ENCODE data around the gene XPR1.
"Not testable (repeated sequence)": the region's sequence is repeated elsewhere in the genome, so short reads cannot be mapped to it uniquely, and the experiment has no call there.

XPR1 gene

DNA sequence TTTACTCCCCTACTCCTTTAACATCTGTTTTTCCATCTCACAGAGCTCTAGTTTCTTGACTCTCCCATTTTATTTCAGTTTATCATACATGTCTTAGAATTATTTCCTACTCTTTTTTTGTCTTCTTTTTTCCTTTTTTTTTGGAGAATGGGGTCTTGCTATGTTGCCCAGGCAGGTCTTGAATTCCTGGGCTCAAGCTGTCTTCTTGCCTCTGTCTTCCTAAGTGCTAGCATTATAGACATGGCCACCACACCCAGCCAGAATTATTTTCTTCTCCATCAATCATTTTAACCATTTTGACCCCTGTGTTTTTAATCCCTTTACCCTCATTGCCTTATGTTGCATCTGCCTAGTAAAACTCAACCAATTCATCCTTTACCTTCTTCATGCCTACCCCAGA is 157.6 kb downstream of the XPR1 start:
- DNase-seq: no peak

DNA sequence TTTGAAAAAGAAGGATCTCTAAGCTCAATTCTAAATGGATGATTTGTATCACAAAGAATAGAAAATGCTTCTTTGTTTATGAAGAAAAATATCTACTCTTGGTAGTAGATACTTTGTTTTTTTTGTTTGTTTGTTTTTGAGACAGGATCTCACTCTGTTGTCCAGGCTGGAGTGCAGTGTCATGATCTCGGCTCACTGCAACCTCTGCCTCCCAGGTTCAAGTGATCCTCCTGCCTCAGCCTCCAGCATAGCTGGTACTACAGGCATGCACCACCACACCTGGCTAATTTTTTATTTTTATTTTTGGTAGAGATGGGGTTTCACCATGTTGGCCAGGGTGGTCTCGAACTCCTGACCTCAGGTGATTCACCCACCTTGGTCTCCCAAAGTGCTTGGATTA is 159.3 kb downstream of the XPR1 start:
- not testable (repeated sequence) for DNase-seq

DNA sequence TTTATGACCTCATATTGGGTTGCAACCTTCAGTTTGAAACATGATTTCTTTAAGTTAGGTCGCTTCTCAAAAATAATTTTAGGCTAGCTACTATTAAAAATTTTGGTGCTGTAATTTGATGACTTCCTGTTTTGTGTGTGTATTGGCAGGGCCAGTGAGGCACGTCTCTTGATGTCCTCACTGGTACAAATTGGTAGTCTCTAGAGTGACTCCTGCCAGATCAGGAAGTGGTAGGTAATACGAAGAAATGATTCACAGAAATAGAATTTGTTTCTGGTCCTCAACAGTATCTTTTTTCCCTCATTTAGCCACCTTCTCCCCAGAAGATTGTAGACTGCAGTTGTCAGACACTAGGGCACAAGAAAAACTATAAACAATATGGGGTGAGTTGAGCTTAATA is 160.0 kb downstream of the XPR1 start:
- no peak for DNase-seq

DNA sequence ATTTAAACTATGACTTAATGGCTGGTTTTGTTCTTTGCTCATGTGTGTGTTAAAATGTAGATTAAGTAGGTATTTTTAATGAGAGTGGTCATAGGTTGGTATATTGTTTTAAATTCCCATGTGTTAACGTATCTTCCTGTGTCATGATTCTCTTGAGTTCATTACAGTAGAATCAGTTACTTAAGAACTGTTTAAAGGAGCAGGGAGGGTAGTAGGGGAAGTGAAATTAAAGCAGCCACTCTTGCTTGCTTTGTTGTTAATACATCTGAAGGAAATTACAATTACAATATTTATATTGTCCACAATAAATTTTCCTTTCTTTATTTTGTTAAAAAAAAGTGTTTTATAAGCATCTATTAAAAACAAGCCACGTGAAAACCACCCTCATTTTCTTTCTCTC is 161.6 kb downstream of the XPR1 start:
- no peak for DNase-seq

DNA sequence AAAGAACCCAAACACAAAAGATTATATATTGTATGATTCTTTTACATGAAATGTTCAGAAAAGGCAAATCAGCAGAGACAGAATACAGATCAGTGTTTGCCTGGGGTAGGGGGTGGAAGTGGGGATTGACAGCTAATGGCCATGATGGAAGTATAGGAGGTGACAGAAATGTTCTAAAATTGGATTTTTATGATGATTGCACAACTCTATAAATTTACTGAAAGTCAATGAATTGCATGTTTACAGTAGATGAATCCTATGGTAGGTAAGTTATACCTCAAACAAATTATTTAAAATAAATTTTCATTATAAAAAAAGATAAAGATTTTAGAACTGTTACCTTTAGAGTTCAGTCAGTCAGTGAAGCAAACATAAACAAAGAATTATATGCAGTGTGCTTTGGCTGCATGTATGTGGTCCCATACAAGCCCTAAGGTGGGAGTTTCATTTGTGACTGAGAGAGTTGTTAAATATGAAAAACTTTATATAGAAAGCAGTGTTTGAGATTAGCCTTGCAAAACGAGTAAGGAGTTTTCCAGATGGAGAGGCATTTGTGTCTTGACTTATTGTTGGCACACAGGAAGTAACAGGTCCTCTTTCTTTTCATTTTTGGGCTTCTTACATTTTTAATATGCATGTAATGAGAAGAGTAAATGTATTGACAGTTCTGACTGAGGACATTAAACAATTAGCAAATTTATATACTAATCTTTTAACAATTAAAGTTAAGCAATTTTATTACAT is 165.2 kb downstream of the XPR1 start:
- DNase-seq: no peak

DNA sequence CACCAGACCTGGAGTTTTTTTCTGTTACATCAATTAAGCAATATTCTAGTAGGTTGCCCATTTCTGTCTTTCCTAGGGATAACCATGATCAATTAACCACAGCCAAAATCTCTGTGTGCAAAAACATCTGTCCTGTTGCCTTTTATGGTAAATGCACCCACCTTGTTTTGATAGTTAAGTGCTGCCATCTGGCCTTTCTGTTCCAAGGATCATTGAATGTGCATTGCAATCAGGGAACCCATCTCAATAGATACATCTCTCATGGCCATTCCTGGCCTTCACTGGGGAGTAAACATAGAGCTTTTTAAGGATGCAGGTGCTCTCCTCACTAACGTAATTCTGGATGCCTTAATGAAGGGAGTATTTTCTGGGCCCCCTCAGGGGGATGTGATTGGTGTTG is 169.1 kb downstream of the XPR1 start:
- DNase-seq: no peak

DNA sequence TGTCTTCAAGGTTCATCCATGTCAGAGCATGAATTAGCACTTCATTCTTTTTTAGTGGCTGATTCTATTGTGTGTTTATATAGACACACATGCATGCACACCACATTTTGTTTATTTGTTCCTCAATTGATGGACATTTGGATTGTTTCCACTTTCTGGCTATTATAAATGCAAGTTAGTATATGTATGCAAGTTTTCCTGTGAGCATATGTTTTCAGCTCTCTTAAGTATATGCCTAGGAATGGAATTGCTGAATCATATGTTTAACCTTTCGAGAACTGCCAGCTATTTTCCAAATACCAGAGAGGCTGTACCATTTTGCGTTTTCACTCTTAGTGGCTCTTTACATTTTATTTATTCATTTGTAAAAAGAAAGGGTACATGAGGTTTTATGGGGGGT is 171.0 kb downstream of the XPR1 start:
- DNase-seq: no peak

DNA sequence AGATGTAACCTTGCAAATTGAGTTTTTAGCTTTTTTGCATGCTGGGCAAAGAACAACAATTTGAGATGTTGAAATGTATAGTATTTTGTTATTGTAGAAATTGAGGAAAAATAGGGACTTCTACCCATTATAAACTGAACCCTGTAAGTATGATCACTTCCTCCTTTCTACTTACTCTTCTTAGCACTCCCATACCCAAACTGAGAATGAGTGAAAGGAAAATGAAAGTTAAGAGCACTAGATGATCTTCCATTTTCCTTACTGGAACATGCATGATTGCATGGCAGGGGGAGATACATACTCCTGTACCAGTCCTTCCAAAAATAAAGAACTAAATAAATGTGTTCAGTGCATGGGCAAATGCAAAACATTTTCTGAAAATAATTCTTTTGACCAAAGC is 173.5 kb downstream of the XPR1 start:
- no peak for DNase-seq

DNA sequence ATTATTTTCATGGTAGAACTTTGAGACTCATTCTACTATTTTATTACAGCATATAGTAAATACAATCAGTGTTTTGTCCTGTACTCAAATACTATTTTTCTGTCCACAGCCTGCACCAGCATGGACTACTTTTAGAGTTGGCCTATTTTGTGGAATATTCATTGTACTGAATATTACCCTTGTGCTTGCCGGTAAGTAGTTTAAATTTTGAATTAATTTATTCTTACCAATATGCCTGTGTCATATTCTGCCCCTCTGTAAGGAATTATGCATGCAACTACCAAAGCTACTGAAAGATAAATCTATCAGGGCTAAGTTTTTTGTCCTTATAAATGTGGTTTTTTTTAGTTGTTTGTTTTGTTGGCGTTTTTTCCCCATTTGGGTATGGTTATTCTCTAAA is 179.5 kb downstream of the XPR1 start:
- DNase-seq: no peak

DNA sequence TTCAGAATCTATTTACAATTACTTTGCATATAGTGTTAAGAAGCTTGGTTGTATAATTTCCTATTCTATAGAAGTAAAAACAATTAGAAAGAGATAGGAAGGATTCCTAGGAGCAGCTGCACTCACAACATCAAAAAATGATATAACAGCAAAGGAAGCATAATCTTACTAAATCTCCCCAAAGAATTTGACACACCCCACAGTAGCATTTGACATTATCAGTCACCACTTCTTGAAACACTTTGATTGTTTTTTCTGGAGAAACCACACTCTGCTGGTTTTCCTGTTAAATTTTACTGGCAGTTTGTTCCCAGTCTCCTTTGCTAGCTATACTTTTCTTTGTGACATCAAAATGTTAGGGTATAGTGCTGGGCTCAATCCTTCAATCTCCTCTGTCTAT is 180.1 kb downstream of the XPR1 start:
- no peak for DNase-seq

DNA sequence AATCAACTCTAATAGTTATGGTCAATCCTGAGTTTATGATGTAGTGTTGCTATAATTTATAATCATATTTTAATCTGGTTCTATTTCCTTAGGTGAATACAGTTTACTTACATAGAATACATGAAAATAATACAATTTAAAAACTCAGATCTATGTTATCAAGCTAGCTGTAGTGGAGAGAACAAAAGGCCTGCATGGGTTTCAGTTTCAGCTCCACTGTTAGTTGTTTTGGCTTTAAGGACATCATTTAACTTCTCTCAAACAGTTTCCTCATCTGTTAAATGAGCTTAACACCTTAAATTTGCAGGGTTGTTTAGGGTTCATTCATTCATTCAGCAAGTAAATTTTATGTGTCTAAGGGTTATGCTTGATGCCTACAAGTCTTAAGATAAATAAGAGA is 182.4 kb downstream of the XPR1 start:
- DNase-seq: no peak

DNA sequence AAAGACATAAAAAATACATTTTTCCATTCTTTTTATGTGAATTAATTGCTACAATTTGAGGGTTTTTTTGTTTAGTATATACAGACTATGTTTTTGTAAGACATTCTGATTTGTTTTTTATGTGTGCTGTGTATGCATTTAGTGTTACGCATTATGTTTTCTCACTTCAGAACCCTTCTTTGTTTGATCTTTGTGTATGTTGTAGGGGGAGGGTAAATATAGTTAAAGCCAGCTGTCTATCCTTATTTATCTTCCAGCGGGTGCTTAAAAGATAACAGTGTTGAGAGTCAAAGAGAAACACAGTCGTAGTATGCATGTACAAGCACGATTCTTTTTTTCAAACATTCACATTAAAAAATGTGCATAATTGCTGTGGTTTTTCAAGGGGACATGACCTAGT is 183.4 kb downstream of the XPR1 start:
- no peak for DNase-seq

DNA sequence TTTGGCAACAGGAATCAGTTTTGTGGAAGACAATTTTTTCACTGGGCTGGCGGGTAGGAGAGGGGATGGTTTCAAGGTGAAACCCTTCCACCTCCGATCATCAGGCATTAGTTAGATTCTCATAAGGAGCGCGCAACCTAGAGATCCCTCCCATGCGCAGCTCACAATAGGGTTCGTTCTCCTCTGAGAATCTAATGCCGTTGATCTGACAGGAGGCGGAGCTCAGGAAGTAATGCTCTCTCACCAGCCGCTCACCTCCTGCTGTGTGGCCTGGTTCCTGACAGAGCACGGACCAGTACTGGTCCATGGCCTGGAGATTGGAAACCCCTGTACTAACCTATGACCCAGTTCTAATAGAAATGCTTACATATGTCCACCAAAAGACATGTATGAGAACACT is 184.3 kb downstream of the XPR1 start:
- no peak for DNase-seq

DNA sequence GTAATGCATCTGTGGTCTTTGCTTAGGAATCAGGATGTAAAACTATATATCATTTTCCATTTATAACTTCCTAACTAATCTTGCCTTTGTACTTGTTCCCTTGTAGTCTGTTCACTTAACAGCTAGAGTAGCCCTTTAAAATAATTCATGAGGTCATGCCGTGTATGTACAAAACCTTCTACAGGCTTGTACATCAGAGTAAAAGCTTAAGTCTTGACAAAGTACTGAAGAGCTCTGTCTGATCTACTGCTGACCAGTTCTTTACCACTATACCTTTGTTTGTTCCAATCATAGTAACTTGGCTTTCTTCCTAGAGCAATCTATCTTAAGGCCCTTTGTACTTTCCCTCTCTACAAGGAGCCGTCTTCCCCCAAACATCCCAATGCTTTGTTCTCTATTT is 190.1 kb downstream of the XPR1 start:
- DNase-seq: no peak

DNA sequence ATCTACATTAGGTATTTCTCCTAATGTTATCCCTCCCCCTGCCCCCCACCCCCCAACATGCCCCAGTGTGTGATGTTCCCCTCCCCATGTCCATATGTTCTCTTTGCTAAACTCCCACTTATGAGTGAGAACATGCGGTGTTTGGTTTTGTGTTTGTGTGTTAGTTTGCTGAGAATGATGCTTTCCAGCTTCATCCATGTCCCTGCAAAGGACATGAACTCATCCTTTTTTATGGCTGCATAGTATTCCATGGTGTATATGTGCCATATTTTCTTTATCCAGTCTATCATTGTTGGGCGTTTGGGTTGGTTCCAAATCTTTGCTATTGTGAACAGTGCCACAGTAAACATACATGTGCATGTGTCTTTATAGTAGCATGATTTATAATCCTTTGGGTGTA is 199.7 kb downstream of the XPR1 start:
- DNase-seq: not testable (repeated sequence)

DNA sequence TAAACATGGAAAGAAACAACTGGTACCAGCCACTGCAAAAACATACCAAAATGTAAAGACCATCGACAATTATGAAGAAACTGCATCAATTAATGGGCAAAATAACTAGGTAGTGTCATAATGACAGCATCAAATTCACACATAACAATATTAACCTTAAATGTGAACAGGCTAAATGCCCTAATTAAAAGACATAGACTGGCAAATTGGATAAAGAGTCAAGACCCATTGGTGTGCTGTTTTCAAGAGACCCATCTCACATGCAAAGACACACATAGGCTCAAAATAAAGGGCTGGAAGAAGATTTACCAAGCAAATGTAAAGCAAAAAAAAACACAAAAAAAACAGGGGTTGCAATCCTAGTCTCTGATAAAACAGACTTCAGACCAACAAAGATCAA is 201.4 kb downstream of the XPR1 start:
- DNase-seq: not testable (repeated sequence)

DNA sequence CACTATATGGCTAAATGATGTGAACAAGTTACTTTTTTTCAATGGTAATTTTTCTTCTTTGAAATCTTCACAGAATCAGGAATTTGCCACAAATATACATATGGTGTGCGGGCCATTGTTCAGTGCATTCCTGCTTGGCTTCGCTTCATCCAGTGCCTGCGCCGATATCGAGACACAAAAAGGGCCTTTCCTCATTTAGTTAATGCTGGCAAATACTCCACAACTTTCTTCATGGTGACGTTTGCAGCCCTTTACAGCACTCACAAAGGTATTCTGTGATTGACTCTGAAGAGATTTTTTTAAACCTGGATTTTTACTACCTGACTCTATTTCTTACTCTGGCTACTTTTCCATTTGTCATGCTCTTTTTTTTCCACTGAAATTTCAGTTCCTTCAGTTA is 204.6 kb downstream of the XPR1 start:
- no peak for DNase-seq

DNA sequence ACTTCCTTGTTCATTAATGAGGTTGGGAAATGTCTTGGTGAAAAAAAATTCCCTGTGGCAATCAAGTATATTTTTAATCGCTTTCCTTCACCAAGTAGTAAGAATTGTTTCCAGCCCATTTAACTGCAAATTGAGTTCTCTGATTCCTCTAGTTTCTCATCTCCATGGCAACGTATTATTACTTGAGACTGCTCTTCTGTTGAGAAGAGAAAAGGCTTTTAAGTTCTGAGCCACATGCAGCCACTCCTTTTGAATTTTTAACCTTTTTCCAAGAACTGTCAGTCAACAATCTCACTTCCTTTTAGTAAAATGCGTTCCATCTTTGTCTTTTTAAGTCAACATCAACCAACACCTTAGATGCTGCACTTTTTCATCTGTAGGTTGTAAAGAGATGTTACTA is 205.2 kb downstream of the XPR1 start:
- DNase-seq: no peak

DNA sequence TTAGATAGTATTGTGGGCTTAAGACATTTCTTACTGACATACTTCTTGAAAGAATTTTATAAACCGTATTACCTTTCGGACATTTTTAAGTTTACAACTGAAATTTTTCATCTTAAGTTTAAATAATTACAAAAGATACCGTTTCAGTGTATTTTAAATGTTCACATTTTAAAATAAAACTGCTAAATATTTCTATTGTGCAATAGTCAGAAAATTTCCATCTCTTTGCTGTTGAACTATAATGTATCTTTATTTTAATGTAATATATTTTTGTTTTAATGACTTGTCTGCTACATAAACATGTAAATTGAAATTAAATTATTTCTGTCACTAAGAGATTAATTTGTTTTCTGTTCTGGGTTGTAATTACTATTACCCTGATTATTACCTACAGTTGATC is 206.7 kb downstream of the XPR1 start:
- no peak for DNase-seq

DNA sequence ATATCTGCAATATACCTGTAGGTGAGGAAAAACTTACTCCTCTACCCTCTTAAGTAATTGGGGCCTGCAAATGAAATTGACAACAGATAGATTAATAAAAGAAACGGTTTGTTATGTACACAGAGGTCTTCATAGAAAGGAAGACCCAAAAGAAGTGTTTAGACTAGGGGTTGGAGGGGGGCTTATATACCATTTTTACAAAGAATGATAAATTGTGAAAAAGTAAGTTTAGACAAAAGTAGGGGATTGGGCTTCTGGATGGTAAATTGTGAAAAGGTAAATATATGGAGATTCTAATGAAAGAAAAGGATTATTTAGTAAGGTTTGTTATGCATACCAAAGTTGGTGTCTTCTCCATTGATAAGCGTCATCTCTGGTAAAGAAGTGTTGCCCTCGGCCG is 207.7 kb downstream of the XPR1 start:
- no peak for DNase-seq

DNA sequence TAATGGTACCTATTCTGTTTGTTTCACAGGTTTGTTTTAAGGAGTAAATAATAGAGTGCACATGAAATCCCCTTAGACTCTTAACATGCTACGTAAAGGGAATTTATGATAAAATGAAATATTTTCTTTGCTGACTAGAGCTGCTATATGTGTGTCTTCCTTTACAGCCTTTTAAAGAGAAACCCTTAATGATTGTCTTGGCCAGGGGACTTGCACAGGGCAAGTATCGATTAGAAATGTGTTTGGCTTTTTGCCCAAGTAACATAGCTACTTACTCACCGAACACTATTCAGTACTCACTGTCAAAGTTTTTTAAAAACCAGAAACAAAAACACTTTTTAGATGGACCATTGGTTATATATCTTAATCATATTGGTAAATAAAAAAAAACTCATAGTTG is 209.6 kb downstream of the XPR1 start:
- no peak for DNase-seq

DNA sequence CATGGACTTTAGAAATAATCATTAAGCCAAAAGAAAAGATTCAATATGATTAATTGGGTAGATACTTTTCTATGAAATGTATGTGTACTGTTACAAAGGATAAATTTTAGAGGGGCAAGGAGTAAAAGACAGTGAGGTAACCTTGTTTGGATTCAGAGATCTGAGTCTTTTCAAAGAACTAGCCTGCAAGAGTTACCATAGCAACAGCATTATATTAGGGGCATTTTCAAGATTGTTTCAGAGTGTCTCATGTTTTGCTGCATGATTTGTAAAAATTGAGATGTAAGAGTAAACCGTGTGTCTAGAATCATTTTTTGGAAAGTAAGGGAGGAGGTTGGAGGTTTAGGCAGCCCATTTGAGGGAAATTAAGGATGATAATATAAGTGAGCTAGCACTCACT is 210.2 kb downstream of the XPR1 start:
- no peak for DNase-seq

DNA sequence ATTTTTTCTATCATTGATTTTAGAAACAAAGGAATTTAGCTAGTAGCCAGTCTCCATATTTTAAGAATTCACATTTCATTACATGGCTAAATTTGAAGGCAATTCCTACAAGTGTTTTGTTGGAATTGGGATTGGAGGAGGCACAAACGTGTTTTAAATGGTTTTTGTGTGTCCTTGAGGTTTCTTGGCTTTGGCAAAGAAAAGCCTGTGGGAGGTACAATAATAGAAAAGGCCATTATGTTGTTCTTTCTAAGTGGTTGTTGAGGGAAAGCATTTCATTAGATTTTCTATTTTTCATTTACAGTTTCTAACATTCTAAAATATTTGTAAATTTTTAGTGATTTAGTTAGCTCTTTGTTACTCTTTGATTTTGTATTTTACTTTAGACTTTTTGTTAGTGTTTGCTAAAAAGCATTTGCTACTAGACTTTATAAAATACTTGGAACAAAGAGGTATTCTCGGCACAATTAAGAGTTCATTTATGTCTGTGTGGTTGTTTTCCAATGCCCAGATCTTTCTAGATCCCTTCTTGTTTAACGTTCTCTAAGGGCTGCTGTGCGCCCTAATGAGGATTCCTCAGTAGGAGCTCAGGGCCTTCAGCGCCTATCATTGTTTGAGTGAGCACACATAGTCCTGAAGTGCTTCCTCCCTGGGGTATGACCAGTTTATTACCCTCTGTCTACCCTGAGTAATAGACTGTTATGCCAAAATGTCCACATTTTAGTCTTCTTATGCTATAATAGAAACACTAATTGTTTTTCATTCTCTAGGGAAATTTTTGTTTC is 210.9 kb downstream of the XPR1 start:
- DNase-seq: no peak

DNA sequence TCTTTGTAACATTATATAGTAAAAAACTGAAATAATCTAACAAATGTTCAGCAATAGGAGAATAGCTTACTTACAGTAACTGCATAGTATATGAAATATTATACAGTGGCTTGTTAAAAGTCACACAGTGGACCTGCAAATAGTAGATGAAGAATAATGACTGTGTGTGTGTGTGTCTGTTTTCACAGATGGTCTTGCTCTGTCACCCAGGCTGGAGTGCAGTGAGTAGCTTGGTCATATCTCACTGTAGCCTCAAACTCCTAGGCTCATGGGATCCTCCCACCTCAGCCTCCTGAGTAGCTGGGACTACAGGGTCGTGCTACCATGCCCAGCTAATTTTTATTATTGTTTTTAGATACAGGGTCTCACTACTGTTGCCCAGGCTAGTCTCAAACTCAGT is 213.5 kb downstream of the XPR1 start:
- no peak for DNase-seq

DNA sequence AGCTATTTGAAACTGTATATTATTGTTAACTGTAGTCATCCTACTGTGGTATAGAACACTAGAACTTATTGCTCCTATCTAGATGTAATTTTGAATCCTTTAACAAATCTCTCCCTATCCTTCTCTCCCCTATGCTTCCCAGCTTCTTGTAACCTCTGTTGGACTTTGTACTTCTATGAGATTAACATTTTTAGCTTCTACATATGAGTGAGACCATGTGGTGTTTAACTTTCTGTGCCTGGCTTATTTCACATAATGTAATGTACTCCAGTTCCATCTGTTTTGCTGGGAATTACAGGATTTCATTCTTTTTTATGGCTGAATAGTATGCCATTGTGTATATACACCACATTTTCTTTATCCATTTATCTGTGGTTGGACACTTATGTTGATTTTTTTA is 216.4 kb downstream of the XPR1 start:
- DNase-seq: no peak

All from SHP77 treated with DMSO at 0.1 percent for 48 hours (cell line).